HG03045 (cell line): Measurements from ENCODE around the gene SETD1A.

Experiments
- ATAC-seq: cut with Tn5 transposase; IDR thresholded peaks from one replicate; pipeline ENCODE4 v1.9.1; 2021; ENCODE audit warnings: mild to moderate bottlenecking, moderate library complexity; ENCODE audit not compliant: unreplicated experiment

SETD1A gene

GRCh38 chr16:30957456-30958174 lies at the start of gene SETD1A:
TSS of gene SETD1A (plus strand) at chr16:30957754. CDS start at chr16:30958732, 978 bp downstream.
- ATAC-seq = peak; percentile 68

DNA sequence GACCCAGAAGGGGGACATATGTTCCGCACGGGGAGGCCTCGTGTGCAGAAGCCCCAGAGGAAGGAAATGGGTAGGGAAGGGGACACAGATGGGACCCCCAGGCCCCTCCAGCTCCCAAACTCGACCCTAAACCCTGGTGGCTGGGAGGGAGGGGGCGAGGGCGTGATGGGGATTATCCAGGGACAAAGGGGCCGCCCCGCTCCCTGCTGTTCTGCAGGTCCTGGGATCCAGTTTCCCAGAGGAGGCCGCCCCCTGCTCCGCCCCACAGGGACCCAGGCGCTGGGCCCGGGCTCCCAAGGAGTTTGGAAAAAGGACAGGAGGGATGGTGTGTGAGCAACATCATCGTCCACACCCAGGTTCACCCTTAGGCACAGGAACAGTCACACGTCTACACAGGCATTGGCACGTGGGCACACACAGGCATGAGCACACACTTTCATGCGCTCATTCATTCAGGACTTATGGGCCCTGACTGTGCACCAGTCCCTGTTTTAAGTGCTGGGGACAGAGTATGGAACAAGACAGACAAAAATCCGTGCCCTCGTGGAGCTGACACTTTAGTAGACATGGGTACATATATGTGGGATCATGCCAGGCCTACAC lies 47.0 kb upstream of the SETD1A start:
- ATAC-seq = no peak

GRCh38 chr16:30912794-30913412 lies 44.7 kb upstream of the SETD1A start:
- ATAC-seq = no peak

DNA sequence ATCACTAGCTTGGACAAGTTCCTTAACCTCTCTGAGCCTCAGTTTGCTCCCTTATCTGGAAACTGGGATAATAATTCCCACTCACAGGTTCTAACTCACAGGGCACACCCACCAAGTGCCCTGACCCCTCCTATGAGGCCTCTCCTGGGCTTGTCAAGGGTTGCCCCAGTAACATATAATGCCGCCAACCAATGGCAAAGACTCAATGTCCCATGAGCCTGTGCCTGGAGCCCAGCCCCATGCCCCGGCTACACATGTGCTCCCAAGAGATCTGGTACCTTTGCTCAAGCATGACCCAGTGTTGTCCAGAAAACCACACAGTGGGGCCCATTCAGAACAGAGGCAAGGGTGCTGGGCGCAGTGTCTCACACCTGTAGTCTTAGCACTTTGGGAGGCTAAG lies 42.7 kb upstream of the SETD1A start:
- no peak for ATAC-seq

- no peak for ATAC-seq
These were observed 38.9 kb upstream of the SETD1A start for GRCh38 chr16:30918614-30919013.

- ATAC-seq = no peak
These were observed 36.7 kb upstream of the SETD1A start for GRCh38 chr16:30920891-30921290.

DNA sequence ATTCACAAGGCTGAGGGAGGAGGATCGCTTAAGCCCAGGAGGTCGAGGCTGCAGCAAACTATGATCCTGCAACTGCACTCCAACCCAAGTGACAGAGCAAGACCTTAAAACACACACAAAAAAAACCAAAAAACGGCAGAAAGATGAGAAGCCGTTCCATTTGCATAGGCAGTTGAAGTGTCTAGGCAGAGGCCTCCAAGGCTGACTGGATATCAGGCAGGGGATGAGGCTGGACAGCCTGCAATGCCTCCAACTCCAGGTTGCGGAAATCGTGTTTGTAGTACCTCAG lies 36.2 kb upstream of the SETD1A start:
- no peak for ATAC-seq

- no peak for ATAC-seq
These were observed 35.7 kb upstream of the SETD1A start for GRCh38 chr16:30921748-30922419.

DNA sequence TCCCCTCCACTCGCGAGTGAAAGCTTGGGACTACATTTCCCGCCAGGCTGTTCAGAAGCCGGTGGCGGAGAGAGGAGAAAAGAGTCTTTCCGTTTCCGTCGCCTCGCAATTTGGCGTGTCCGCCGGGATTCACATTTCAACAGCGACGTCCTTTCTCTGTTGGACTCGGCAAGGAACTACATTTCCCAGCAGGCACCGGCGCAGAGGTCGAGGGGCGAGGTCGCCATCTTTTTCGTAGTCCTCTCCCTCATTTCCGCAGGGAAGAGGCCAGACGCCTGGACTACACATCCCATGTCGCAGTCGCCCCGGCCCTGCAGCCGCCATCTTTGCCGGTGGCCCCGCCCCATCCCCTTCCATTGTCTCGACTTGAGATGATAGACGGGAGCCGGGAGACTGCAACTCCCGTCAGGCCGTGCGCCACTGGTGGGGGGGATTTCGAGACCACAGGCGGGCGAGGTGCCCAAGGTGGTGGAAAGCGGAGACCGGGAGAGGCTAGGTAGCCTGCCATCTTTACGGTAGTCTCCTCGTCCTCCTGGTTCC lies 35.1 kb upstream of the SETD1A start:
- ATAC-seq = peak; percentile 71

DNA sequence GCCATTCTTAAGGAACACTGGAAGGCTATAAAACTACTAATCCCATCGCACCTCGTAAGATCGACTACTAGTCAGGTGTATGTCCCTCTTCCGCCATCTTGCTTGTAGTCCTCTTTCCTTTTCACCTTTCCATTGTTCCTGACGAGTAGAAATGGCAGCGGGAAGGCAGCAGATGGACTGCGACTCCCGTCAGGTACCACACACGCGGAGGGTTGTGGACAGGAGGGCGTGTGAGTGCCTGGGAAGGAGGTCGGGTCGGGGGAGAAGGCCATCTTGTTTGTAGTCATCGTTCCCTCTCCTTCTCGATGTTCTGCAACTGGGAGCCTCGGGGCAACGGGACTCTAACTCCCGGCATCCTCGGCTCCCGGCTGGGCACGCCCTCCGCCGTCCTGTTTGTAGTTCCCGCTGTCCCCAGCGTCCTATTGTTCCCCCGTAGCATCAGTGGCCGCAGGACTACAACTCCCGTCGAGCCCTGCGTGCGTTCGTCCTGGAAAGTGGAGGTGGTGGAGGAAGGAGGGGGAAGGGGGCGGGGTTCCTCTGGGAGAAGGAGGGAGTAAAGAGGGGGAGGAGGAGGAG lies 34.5 kb upstream of the SETD1A start:
- ATAC-seq = peak; percentile 64

- ATAC-seq = no peak
These were observed 33.9 kb upstream of the SETD1A start, which contains the start of gene FBXL19 for GRCh38 chr16:30923554-30924075. TSS of gene FBXL19 (plus strand) at chr16:30923572. CDS start at chr16:30925755, 2,183 bp downstream.

DNA sequence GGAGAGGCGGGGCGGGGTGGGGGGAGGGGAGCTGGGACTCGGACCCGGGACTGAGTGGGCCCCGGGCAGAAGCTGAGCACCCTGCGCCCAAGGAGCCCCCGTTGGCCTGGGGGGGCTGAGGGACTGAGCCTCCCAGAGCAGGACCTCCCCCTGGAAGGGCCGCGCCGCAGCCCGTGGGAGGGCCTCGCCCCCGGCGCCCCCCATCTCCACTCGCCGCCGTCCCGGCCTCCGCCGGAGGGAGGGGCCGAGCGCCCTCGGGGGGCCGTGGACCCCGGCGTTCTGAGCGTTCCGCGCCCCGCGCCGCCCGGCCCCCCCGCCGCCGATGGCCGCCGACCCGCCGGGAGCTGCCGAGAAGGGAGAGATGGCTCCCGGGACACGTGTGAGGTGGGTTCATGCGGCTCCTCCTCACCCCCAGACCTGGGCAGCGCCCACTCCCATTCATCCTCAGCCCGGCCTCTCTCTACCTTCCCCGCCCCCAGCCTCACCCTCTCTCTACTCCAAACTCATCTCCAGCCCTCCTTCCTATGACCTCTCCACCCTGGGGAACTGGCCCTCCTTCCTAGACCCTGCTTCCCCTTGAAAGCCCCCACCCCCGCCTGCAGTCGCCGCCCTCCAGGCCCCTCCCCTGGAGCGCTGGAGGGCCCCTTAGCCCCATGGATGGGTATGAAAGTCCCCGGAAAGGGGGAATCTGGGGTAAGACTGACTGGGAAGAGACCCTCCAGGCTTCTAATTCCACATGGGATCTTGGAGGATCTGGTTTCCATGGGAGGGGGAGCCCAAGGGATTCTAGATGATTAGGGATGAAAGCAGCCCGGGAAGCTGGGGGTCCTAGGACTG lies 33.3 kb upstream of the SETD1A start:
- ATAC-seq = no peak

- no peak for ATAC-seq
These were observed 32.5 kb upstream of the SETD1A start for GRCh38 chr16:30924913-30925631.

- no peak for ATAC-seq
These were observed 31.9 kb upstream of the SETD1A start for GRCh38 chr16:30925632-30925987.

GRCh38 chr16:30925995-30926811 lies 31.4 kb upstream of the SETD1A start:
- ATAC-seq = no peak

- no peak for ATAC-seq
These were observed 30.4 kb upstream of the SETD1A start for GRCh38 chr16:30926937-30927788.

GRCh38 chr16:30927789-30928378 lies 29.7 kb upstream of the SETD1A start:
- ATAC-seq = no peak
